Epithelial cell of esophagus (primary cell): Measurements from ENCODE around the gene AP1AR.
"Not testable (repeated sequence)": the region's sequence is repeated elsewhere in the genome, so short reads cannot be mapped to it uniquely, and the experiment has no call there.

ENCODE experiments used
- DNase-seq: peaks from one replicate; pipeline ENCODE4 v3.0.0; 2010; ENCODE audit warnings: low read depth
- H3K4me3 ChIP-seq: 2 replicates; pipeline ENCODE4 v1.5.1; 2011; ENCODE audit warnings: mild to moderate bottlenecking, low read length, control low read depth
- TF ChIP-seq, protein P1 (sequence below): IDR thresholded peaks from 2 replicates; pipeline ENCODE4 v1.5.1; 2011; ENCODE audit warnings: low read depth, mild to moderate bottlenecking, low read length, control low read depth, inconsistent platforms; ENCODE audit not compliant: insufficient read depth; ENCODE audit errors: missing control alignments

The AP1AR gene

GRCh38 chr4:112280386-112281056, 48.9 kb downstream of the AP1AR start:
- no peak overlapping the region for H3K4me3 ChIP-seq
- no peak for DNase-seq
- TF ChIP-seq, protein P1, sequence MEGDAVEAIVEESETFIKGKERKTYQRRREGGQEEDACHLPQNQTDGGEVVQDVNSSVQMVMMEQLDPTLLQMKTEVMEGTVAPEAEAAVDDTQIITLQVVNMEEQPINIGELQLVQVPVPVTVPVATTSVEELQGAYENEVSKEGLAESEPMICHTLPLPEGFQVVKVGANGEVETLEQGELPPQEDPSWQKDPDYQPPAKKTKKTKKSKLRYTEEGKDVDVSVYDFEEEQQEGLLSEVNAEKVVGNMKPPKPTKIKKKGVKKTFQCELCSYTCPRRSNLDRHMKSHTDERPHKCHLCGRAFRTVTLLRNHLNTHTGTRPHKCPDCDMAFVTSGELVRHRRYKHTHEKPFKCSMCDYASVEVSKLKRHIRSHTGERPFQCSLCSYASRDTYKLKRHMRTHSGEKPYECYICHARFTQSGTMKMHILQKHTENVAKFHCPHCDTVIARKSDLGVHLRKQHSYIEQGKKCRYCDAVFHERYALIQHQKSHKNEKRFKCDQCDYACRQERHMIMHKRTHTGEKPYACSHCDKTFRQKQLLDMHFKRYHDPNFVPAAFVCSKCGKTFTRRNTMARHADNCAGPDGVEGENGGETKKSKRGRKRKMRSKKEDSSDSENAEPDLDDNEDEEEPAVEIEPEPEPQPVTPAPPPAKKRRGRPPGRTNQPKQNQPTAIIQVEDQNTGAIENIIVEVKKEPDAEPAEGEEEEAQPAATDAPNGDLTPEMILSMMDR = no peak

- not testable (repeated sequence) for DNase-seq, H3K4me3 ChIP-seq
Measured at GRCh38 chr4:112281895-112282398, 50.4 kb downstream of the AP1AR start.

GRCh38 chr4:112282860-112283667, 51.5 kb downstream of the AP1AR start:
- TF ChIP-seq, protein P1 = no peak
- no peak for DNase-seq
- no peak overlapping the region for H3K4me3 ChIP-seq

GRCh38 chr4:112284166-112284565, 52.6 kb downstream of the AP1AR start:
- TF ChIP-seq, protein P1 = no peak
- peak; percentile 11 for DNase-seq

GRCh38 chr4:112284662-112285411, 53.2 kb downstream of the AP1AR start:
- TF ChIP-seq, protein P1 = no peak
- peak overlapping the region; percentile 77 for H3K4me3 ChIP-seq
- DNase-seq = peak; percentile 29

More at GRCh38 chr4:112284166-112284565, 52.6 kb downstream of the AP1AR start:
- H3K4me3 ChIP-seq = peak overlapping the region; percentile 77

DNA sequence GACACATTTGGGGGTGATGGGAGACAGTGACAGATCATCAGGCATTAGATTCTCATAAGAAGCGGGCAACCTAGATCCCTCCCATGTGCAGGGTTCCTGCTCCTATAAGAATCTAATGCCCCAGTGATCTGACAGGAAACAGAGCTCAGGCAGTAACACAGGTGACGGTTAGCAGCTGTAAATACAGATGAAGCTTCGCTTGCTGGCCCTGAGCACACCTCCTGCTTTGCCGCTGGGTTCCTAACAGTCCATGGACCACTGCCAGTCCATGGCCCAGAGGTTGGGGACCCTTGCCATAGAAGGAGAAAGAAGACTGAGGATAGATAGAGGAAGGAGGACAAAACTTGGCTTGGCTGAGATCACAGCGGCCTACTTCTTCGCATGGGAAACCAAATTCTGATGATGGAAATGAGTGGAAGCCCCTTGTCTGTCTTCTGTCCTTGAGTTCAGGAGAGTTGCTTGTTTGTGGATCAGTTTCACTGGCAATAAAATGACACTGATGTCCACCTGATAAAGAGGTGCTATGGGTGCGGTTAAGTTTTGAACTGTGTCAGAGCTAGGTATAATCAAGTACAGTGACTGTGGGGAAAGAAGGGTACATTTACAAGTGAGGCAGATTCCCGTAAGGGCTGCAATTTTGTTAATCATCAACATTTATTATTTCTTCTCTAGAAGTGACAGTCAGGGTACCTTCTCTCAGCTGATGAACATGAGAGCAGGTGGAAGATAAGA, 55.8 kb downstream of the AP1AR start:
- H3K4me3 ChIP-seq = no peak overlapping the region
- DNase-seq = no peak
- TF ChIP-seq, protein P1 = no peak

DNA sequence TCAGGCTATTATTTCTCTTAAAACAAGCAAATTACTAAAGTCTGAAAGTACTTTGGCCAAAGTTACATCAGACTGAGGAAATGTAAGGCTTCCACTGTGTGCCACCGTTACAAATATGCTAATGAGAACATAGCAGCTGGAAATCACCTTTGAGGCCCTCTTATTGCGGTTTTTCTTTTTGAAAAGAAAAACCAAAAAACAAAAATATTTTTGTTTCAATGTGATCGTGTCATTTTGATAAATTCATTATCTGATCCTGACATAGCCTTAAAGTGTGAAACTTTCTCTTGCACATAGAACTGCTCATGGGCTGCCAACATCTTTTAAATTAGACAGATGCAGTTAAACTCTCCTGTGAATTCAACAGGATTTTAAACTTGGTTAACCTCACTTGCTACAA, 56.9 kb downstream of the AP1AR start:
- TF ChIP-seq, protein P1 = no peak
- DNase-seq = no peak
- H3K4me3 ChIP-seq = no peak overlapping the region
